ENCODE data around the gene NUBPL. TPM values are rescaled to one million over a fixed set of nuclear protein-coding genes. Genes with fewer than 3 reads are reported as not detected.

Gene NUBPL
- total and polyA plus RNA-seq, 8 donors: 10.1 to 19.0 (median 16.9) TPM

GRCh38 chr14:31660191-31660590, 99.0 kb downstream of the NUBPL start:
- TF ChIP-seq CTCF (IDR thresholded peaks at IDR 0.05): no peak
- Histone ChIP-seq H3K4me1 (no peaks in the 10 kb centered on the region), H3K27ac (no peak overlapping the region), H3K9me3 (peaks cover 0 to 14% of the 10 kb centered on the region in 2 donors), H3K27me3 (no peaks in the 10 kb centered on the region), H3K36me3 (no peaks in the 10 kb centered on the region), H3K4me3 (no peak overlapping the region)
- DNase-seq (no peak), ATAC-seq (no peak)
- intact Hi-C loops (cut with DNase I): no loop called here

- peaks cover 0 to 18% of the 10 kb centered on the region in 2 donors for H3K9me3 ChIP-seq
- intact Hi-C loops (cut with DNase I): no loop called here
Measured at GRCh38 chr14:31660728-31661127, 99.5 kb downstream of the NUBPL start.

GRCh38 chr14:31668348-31668747, 107.1 kb downstream of the NUBPL start:
- ATAC-seq (no peak), DNase-seq (no peak)
- Histone ChIP-seq H3K27me3 (no peaks in the 10 kb centered on the region), H3K4me3 (no peak overlapping the region), H3K27ac (no peak overlapping the region), H3K4me1 (no peaks in the 10 kb centered on the region), H3K36me3 (peaks cover 0 to 4% of the 10 kb centered on the region in 2 donors), H3K9me3 (peaks cover 0 to 27% of the 10 kb centered on the region in 2 donors)
- intact Hi-C loops (cut with DNase I): no loop called here
- TF ChIP-seq CTCF (IDR thresholded peaks at IDR 0.05): no peak

More at GRCh38 chr14:31660728-31661127, 99.5 kb downstream of the NUBPL start:
- ATAC-seq (no peak), DNase-seq (no peak)
- H3K36me3 ChIP-seq: no peaks in the 10 kb centered on the region
- no peaks in the 10 kb centered on the region for H3K4me1 ChIP-seq
- TF ChIP-seq CTCF (IDR thresholded peaks at IDR 0.05): no peak
- H3K4me3 ChIP-seq: no peak overlapping the region
- no peaks in the 10 kb centered on the region for H3K27me3 ChIP-seq
- H3K27ac ChIP-seq: no peak overlapping the region

- ATAC-seq (no peak), DNase-seq (no peak)
- Histone ChIP-seq H3K4me3 (no peak overlapping the region), H3K27ac (no peak overlapping the region), H3K4me1 (no peaks in the 10 kb centered on the region), H3K9me3 (peaks cover 0 to 13% of the 10 kb centered on the region in 2 donors), H3K36me3 (peaks cover 0 to 4% of the 10 kb centered on the region in 2 donors), H3K27me3 (no peaks in the 10 kb centered on the region)
- intact Hi-C loops (cut with DNase I): no loop called here
- TF ChIP-seq CTCF (IDR thresholded peaks at IDR 0.05): no peak
Measured at GRCh38 chr14:31672709-31673108, 111.5 kb downstream of the NUBPL start.

GRCh38 chr14:31677052-31677451, 115.8 kb downstream of the NUBPL start:
- ATAC-seq (no peak), DNase-seq (no peak)
- H3K36me3 ChIP-seq: no peaks in the 10 kb centered on the region
- TF ChIP-seq CTCF (IDR thresholded peaks at IDR 0.05): no peak
- intact Hi-C loops (cut with DNase I): no loop called here
- no peaks in the 10 kb centered on the region for H3K27me3 ChIP-seq
- H3K27ac ChIP-seq: no peak overlapping the region
- H3K4me1 ChIP-seq: no peaks in the 10 kb centered on the region
- H3K9me3 ChIP-seq: no peaks in the 10 kb centered on the region
- H3K4me3 ChIP-seq: no peak overlapping the region
